GM12873 (cell line): ENCODE data around the gene IGSF21.

ENCODE experiments used
- CTCF ChIP-seq: IDR thresholded peaks from 2 replicates; pipeline ENCODE4 v1.5.1; 2012; ENCODE audit warnings: low read depth, mild to moderate bottlenecking, moderate library complexity, low read length, control low read depth; ENCODE audit not compliant: insufficient read depth; ENCODE audit errors: missing control alignments

The IGSF21 gene

DNA sequence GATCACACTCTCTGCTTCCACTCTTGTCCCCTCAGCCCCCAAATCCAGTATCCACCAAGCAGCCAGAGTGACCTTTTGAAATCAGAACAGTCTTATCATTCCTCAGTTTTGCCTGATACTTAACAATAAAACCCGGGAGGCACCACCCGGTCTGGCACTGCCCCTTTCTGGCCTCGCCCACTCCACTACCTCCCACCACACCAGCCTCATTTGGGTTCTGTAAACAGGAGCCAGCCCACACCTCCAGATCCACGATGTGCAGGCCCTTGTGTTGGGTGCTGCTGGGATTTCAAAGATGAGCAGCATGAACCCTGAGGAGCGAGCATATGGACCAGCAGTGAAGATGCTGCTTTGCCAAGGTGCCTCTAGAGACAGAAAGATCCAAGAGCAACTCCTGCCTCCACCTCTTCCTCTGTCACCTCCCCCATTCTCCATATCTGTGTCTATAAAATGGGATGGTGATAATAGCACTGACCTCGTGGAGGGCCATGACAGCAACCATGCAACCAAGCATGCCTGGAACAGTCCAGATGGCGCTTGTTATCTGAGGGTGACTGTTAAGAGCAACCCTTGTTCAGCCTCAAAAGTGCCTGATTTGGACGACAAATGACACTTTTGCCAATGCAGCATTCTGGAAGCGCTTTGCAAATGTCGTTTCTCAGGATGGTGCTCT is 136.0 kb downstream of the IGSF21 start:
- TF ChIP-seq CTCF, result no peak

- TF ChIP-seq CTCF, result no peak
Measured at GRCh38 chr1:18244762-18245161, 137.2 kb downstream of the IGSF21 start.

GRCh38 chr1:18245647-18246046 is 138.0 kb downstream of the IGSF21 start:
- TF ChIP-seq CTCF, result no peak

DNA sequence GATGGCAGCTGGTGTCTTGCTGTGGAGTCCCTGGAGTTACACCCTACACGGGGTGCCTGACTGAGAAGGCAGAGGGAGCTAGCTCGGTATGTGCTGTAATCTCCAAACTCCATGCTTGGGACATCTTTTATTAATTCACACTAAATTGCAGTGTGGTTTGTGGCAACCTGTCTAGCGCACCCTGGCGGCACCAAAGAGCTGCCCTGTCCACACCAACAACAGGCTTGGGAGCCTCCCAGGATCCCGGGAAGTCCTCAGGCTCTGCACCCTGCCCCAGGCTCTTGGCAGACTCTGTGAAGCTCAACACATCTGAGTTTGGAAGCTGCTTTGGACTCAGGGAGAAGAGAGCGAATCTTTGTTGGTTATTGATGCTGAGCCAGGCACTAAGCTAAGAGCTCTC is 138.9 kb downstream of the IGSF21 start:
- peak; percentile 14 for TF ChIP-seq CTCF

- TF ChIP-seq CTCF, result no peak
Measured at GRCh38 chr1:18247151-18247550, 139.6 kb downstream of the IGSF21 start.

DNA sequence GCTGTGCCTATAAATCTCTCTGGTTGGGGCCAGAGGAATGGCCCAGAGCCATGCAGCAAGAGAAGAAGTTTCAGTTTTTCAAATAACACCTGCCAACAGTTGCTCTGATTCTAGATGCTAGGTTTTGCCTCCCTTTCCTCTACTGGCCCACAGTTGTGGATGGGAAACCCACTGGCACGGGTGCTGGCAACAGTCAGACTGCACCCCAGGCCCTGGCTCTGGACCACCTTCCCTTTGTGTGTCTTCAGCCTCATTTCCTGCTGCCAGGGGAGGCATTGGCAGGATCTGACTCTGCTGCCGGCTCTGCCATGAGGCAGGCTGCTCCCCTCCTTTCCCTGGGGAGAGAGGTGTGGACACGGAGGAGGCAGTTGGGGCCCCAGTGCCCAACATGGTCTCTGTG is 142.0 kb downstream of the IGSF21 start:
- no peak for TF ChIP-seq CTCF

- TF ChIP-seq CTCF, result no peak
Measured at GRCh38 chr1:18253093-18253492, 145.5 kb downstream of the IGSF21 start.
